ENCODE results near the gene CRYL1.

The CRYL1 gene

GRCh38 chr13:20465218-20465879 is 60.3 kb downstream of the CRYL1 start:
- Histone ChIP-seq H3K9me2 (replicated peaks; ENCODE audit: insufficient read depth, low read length) (no peaks in the 10 kb centered on the region), H3K36me3 (replicated peaks; ENCODE audit: insufficient read depth, low read length) (no peaks in the 10 kb centered on the region), H4K20me1 (ENCODE audit: insufficient read depth, low read length) (no peaks in the 10 kb centered on the region), H3K79me2 (ENCODE audit: low read length) (no peaks in the 10 kb centered on the region), H3K9me3 (replicated peaks; ENCODE audit: insufficient read depth, low read length) (no peaks in the 10 kb centered on the region), H3K4me3 (ENCODE audit: low read length) (no peak overlapping the region), H3K27ac (ENCODE audit: low read length) (no peak overlapping the region), H3K4me2 (ENCODE audit: low read depth, low read length) (no peak overlapping the region), H3F3A (ENCODE audit: insufficient read depth, low read length) (no peaks in the 10 kb centered on the region), H3K4me1 (ENCODE audit: low read length) (no peaks in the 10 kb centered on the region), H3K9ac (ENCODE audit: low read length) (no peak overlapping the region), H2AFZ (ENCODE audit: low read length) (no peak overlapping the region), H3K27me3 (replicated peaks; ENCODE audit: insufficient read depth, low read length) (no peaks in the 10 kb centered on the region)
- TF ChIP-seq CTCF (IDR thresholded peaks at IDR 0.05; ENCODE audit: low read length) (no peak), EZH2phosphoT487 (IDR thresholded peaks at IDR 0.05; ENCODE audit: low read length) (no peak), EZH2 (optimal IDR thresholded peaks at IDR 0.05; ENCODE audit: low read depth, low read length) (no peak)
- DNase-seq, result no peak

- Histone ChIP-seq H2AFZ (ENCODE audit: low read length) (no peak overlapping the region), H3K79me2 (ENCODE audit: low read length) (no peaks in the 10 kb centered on the region), H3K27me3 (replicated peaks; ENCODE audit: insufficient read depth, low read length) (no peaks in the 10 kb centered on the region), H3K36me3 (replicated peaks; ENCODE audit: insufficient read depth, low read length) (no peaks in the 10 kb centered on the region), H3K4me1 (ENCODE audit: low read length) (no peaks in the 10 kb centered on the region), H3K4me3 (ENCODE audit: low read length) (no peak overlapping the region), H3K4me2 (ENCODE audit: low read depth, low read length) (no peak overlapping the region), H4K20me1 (ENCODE audit: insufficient read depth, low read length) (no peaks in the 10 kb centered on the region), H3F3A (ENCODE audit: insufficient read depth, low read length) (no peaks in the 10 kb centered on the region), H3K27ac (ENCODE audit: low read length) (no peak overlapping the region), H3K9ac (ENCODE audit: low read length) (no peak overlapping the region), H3K9me2 (replicated peaks; ENCODE audit: insufficient read depth, low read length) (no peaks in the 10 kb centered on the region), H3K9me3 (replicated peaks; ENCODE audit: insufficient read depth, low read length) (no peaks in the 10 kb centered on the region)
- no peak for DNase-seq
- TF ChIP-seq CTCF (IDR thresholded peaks at IDR 0.05; ENCODE audit: low read length) (no peak), EZH2 (optimal IDR thresholded peaks at IDR 0.05; ENCODE audit: low read depth, low read length) (no peak), EZH2phosphoT487 (IDR thresholded peaks at IDR 0.05; ENCODE audit: low read length) (no peak)
These were observed 62.7 kb downstream of the CRYL1 start for GRCh38 chr13:20462921-20463320.

- Histone ChIP-seq H3F3A (ENCODE audit: insufficient read depth, low read length) (no peaks in the 10 kb centered on the region), H3K79me2 (ENCODE audit: low read length) (no peaks in the 10 kb centered on the region), H2AFZ (ENCODE audit: low read length) (no peak overlapping the region), H3K9me3 (replicated peaks; ENCODE audit: insufficient read depth, low read length) (no peaks in the 10 kb centered on the region), H3K4me3 (ENCODE audit: low read length) (no peak overlapping the region), H3K9ac (ENCODE audit: low read length) (no peak overlapping the region), H3K4me2 (ENCODE audit: low read depth, low read length) (no peak overlapping the region), H4K20me1 (ENCODE audit: insufficient read depth, low read length) (no peaks in the 10 kb centered on the region), H3K36me3 (replicated peaks; ENCODE audit: insufficient read depth, low read length) (no peaks in the 10 kb centered on the region), H3K27ac (ENCODE audit: low read length) (no peak overlapping the region), H3K4me1 (ENCODE audit: low read length) (no peaks in the 10 kb centered on the region), H3K9me2 (replicated peaks; ENCODE audit: insufficient read depth, low read length) (no peaks in the 10 kb centered on the region), H3K27me3 (replicated peaks; ENCODE audit: insufficient read depth, low read length) (no peaks in the 10 kb centered on the region)
- no peak for TF ChIP-seq EZH2phosphoT487 (IDR thresholded peaks at IDR 0.05; ENCODE audit: low read length)
- no peak for DNase-seq
These were observed 63.1 kb downstream of the CRYL1 start for GRCh38 chr13:20462533-20462915.

- no peak overlapping the region for H3K27ac ChIP-seq (ENCODE audit: low read length)
- H3K36me3 ChIP-seq (replicated peaks; ENCODE audit: insufficient read depth, low read length), result no peaks in the 10 kb centered on the region
- H4K20me1 ChIP-seq (ENCODE audit: insufficient read depth, low read length), result no peaks in the 10 kb centered on the region
- H3K4me1 ChIP-seq (ENCODE audit: low read length), result no peaks in the 10 kb centered on the region
- H3K9me2 ChIP-seq (replicated peaks; ENCODE audit: insufficient read depth, low read length), result no peaks in the 10 kb centered on the region
- no peak overlapping the region for H2AFZ ChIP-seq (ENCODE audit: low read length)
- H3K4me3 ChIP-seq (ENCODE audit: low read length), result no peak overlapping the region
- no peak overlapping the region for H3K4me2 ChIP-seq (ENCODE audit: low read depth, low read length)
- no peaks in the 10 kb centered on the region for H3K27me3 ChIP-seq (replicated peaks; ENCODE audit: insufficient read depth, low read length)
- TF ChIP-seq CTCF (IDR thresholded peaks at IDR 0.05; ENCODE audit: low read length), result no peak
- TF ChIP-seq EZH2 (optimal IDR thresholded peaks at IDR 0.05; ENCODE audit: low read depth, low read length), result no peak
- H3K9ac ChIP-seq (ENCODE audit: low read length), result no peak overlapping the region
- no peaks in the 10 kb centered on the region for H3K79me2 ChIP-seq (ENCODE audit: low read length)
- H3F3A ChIP-seq (ENCODE audit: insufficient read depth, low read length), result no peaks in the 10 kb centered on the region
- no peaks in the 10 kb centered on the region for H3K9me3 ChIP-seq (replicated peaks; ENCODE audit: insufficient read depth, low read length)
- DNase-seq, result no peak
These were observed 63.7 kb downstream of the CRYL1 start for GRCh38 chr13:20461860-20462532.

All from MM.1S (cell line).